BE2C (cell line): ENCODE results near the gene LAMA2.

Source experiments
- DNase-seq: peaks from one replicate; pipeline ENCODE4 v3.0.0-alpha.2; 2020
- H3K27me3 ChIP-seq: fragments of 250-450 bp; sonication (Bioruptor Pico); 2 replicates; pipeline ENCODE4 v1.5.1; 2020; ENCODE audit warnings: mild to moderate bottlenecking
- H3K36me3 ChIP-seq: fragments of 250-450 bp; sonication (Bioruptor Pico); 2 replicates; pipeline ENCODE4 v1.5.1; 2020; ENCODE audit warnings: mild to moderate bottlenecking
- H3K4me1 ChIP-seq: fragments of 250-450 bp; sonication (Bioruptor Pico); 2 replicates; pipeline ENCODE4 v1.5.1; 2020
- H3K4me3 ChIP-seq: 2 replicates; pipeline ENCODE4 v1.5.1; 2011; ENCODE audit warnings: low read depth, low read length
- H3K9me3 ChIP-seq: fragments of 250-450 bp; sonication (Bioruptor Pico); 2 replicates; pipeline ENCODE4 v1.5.1; 2020
- TF ChIP-seq, protein P1 (sequence below): IDR thresholded peaks from 2 replicates; pipeline ENCODE4 v1.5.1; 2012; ENCODE audit warnings: mild to moderate bottlenecking, low read depth, low read length

The LAMA2 gene

DNA sequence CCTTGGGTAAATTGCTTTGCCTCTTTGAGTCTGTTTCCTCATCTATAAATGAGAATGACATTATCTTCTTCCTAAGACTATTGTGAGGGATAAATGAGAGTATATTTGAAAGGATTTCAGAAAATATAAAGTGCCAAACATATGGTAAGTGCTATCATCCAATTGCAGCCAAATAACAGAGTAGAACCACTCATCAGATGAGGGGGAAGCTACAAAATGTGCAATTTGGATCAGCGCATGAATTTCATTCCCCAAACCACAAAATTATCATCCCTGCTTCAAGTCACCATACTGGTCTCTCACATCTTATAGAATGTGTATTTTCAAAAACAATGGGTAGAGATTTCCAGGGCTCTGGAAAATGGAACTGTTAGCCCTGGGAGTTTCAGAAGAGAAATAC is 668.5 kb downstream of the LAMA2 start:
- Histone ChIP-seq H3K4me3 (no peak overlapping the region), H3K4me1 (no peaks in the 10 kb centered on the region), H3K9me3 (no peaks in the 10 kb centered on the region), H3K36me3 (no peaks in the 10 kb centered on the region), H3K27me3 (no peaks in the 10 kb centered on the region)
- TF ChIP-seq, protein P1, sequence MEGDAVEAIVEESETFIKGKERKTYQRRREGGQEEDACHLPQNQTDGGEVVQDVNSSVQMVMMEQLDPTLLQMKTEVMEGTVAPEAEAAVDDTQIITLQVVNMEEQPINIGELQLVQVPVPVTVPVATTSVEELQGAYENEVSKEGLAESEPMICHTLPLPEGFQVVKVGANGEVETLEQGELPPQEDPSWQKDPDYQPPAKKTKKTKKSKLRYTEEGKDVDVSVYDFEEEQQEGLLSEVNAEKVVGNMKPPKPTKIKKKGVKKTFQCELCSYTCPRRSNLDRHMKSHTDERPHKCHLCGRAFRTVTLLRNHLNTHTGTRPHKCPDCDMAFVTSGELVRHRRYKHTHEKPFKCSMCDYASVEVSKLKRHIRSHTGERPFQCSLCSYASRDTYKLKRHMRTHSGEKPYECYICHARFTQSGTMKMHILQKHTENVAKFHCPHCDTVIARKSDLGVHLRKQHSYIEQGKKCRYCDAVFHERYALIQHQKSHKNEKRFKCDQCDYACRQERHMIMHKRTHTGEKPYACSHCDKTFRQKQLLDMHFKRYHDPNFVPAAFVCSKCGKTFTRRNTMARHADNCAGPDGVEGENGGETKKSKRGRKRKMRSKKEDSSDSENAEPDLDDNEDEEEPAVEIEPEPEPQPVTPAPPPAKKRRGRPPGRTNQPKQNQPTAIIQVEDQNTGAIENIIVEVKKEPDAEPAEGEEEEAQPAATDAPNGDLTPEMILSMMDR, result no peak
- DNase-seq, result no peak

DNA sequence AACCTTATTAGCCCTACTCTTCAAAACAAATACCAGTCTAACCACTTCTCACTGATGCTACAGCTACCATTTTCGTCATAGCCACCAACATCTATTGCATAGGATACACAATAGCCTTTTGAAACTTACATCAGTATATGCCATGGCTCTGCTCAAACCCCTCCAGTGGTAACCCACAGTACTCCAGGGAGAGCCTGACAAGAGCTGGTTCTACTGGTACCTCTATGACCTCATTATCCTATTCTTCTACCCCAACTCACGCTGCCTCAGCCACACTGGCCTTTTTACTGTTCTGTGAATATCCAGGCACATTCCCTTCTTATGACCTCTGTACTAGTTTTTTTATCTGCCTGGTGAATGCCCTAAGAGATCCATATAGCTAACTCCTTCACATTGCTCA is 669.5 kb downstream of the LAMA2 start:
- H3K4me1 ChIP-seq, result no peaks in the 10 kb centered on the region
- H3K9me3 ChIP-seq, result no peaks in the 10 kb centered on the region
- H3K4me3 ChIP-seq, result no peak overlapping the region
- H3K36me3 ChIP-seq, result no peaks in the 10 kb centered on the region
- no peaks in the 10 kb centered on the region for H3K27me3 ChIP-seq
- TF ChIP-seq, protein P1, result no peak
- no peak for DNase-seq

GRCh38 chr6:129555206-129555832 is 672.4 kb downstream of the LAMA2 start:
- Histone ChIP-seq H3K27me3 (no peaks in the 10 kb centered on the region), H3K9me3 (no peaks in the 10 kb centered on the region), H3K36me3 (no peaks in the 10 kb centered on the region), H3K4me1 (no peaks in the 10 kb centered on the region), H3K4me3 (no peak overlapping the region)
- no peak for DNase-seq
- TF ChIP-seq, protein P1, result no peak

- DNase-seq, result no peak
- Histone ChIP-seq H3K4me3 (no peak overlapping the region), H3K4me1 (no peaks in the 10 kb centered on the region), H3K27me3 (no peaks in the 10 kb centered on the region), H3K36me3 (no peaks in the 10 kb centered on the region), H3K9me3 (no peaks in the 10 kb centered on the region)
- TF ChIP-seq, protein P1, result no peak
These were observed 675.3 kb downstream of the LAMA2 start for GRCh38 chr6:129558248-129558647.

- Histone ChIP-seq H3K9me3 (no peaks in the 10 kb centered on the region), H3K4me1 (no peaks in the 10 kb centered on the region), H3K27me3 (no peaks in the 10 kb centered on the region), H3K36me3 (no peaks in the 10 kb centered on the region), H3K4me3 (no peak overlapping the region)
- no peak for DNase-seq
- TF ChIP-seq, protein P1, result no peak
These were observed 682.4 kb downstream of the LAMA2 start for GRCh38 chr6:129565366-129565765.

- H3K36me3 ChIP-seq, result no peaks in the 10 kb centered on the region
- TF ChIP-seq, protein P1, result no peak
- no peak for DNase-seq
- no peak overlapping the region for H3K4me3 ChIP-seq
- H3K9me3 ChIP-seq, result no peaks in the 10 kb centered on the region
- no peaks in the 10 kb centered on the region for H3K4me1 ChIP-seq
- H3K27me3 ChIP-seq, result no peaks in the 10 kb centered on the region
These were observed 682.9 kb downstream of the LAMA2 start for GRCh38 chr6:129565811-129566210.
